HL-60/S4 treated with phorbol 12-myristate 13-acetate at 8.2 ng/mL for 4 days and 3 days (cell line): ENCODE data around the gene SRR.

Experiments used
- in situ Hi-C: fragments of 300-500 bp; cut with MboI; formaldehyde crosslinking; loops from 2 replicates; pipeline ENCODE4 v1.15.0; 2022; ENCODE audit warnings: low sequenced_read_pairs

Gene SRR

DNA sequence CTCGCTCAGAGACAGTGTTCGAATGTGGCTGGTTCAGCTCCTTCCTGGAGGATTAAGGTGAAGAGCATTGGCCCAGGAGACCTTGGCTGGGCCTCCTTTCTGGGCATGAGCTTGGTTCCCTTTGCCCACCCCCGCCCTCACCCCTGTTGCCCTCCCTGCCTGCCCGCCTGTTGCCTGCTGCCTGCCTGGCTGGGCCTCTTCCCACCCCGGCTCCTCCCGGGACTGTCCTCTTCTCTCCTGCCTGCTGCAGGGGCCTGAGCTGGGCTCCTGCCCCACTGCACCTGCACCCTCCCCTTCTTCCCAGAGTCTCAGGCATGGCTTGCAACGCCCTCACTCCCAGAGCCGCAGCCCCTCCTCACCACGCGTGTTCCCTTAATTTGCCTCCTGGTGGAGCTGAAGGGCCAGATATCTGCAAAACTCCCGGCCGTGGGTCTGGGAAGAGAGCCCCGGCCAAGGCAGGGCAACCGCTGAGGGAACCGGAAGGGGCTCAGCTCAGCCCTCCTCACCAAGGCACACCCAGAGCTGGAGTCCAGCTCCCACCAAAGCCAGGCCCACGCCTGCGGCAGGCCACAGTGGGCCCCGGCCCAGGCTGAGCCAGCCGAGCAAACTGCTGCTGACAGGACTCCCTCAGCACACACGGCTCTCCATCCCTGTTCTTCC, 65.9 kb downstream of the SRR start:
- in situ Hi-C loops: loop anchor here (10.0 kb wide), 1 partner anchor 55 kb away; no protein-coding TSS in a partner anchor

DNA sequence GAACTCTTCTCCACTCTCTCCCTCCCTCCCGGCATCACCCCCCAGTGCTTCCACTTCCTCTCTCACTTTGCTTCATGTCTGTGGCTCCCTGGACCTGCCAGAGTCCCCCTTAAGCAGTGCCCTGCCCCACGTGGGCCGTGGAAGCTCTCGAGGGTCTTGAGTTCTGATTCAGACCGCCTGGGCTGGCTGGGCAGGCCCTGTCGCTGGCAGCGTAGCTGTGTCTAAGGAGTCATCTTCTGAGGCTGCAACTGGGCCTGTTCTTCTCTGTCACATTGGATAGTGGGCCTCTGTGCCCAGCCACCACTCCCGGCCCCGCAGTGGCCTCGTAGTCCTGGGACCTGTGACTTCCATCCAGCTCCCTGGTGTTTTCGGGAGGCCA, 66.5 kb downstream of the SRR start:
- in situ Hi-C loops: loop anchor here (10.0 kb wide), 1 partner anchor 55 kb away; no protein-coding TSS in a partner anchor

DNA sequence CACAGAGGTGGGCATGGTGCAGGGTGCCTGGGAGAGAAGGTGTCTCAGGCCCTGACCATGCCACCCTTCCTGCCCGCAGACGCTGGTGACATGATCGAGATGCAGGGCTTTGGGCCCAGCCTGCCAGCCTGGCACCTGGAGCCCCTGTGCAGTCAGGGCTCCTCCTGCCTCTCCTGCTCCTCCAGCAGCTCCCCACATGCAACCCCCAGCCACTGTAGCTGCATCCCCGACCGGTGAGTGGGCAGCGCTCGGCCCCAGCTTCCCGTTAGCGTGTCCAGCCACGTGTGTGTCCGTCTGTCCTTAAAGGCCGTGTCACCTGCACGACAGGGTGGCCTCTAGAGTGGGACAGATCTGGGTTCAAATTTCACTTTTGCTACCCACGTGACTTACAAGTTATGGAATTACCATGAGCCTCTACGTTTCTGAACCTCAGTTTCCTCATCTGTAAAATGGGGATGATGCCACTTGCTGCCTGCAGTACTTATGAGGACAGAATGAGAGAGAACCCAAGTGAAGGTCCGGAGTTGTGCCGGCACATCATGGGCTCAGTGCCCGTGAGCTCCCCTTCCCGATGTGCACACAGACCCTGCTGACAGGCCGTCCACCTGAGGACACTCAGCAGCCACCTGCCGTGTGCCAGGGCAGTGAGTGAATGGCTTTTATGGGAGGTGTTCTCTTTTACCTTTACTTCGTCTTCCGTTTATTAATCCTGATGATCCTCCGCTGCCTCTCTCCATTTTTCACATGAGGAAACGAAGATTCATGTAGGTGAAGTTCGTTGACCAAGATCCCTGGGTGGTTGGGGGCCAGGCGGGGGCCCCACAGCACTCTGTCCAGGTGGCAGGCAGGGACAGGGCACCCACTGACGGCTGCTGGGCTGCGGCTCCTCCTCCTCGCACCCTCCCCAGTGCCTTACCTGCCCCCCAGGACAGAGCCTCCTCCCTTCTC, 67.7 kb downstream of the SRR start:
- in situ Hi-C loops: loop anchor here (10.0 kb wide), 1 partner anchor 53 kb away; no protein-coding TSS in a partner anchor

DNA sequence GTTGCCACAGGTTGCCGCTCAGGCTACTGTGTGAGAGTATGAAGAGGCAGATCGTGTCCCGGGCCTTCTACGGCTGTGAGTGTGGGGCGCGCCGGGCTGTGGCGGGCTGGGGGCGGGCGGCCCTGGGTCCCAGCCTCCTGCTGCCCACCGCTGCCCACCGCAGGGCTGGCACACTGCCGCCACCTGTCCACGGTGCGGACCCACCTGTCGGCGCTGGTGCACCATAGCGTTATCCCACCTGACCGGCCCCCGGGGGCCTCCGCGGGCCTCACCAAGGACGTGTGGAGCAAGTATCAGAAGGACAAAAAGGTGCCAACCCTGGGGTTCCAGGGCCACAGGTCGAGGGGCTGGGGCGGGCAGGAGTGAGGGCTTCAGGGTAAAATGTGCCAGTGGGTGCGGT, 68.4 kb downstream of the SRR start:
- in situ Hi-C loops: loop anchor here (10.0 kb wide), 1 partner anchor 53 kb away; no protein-coding TSS in a partner anchor

DNA sequence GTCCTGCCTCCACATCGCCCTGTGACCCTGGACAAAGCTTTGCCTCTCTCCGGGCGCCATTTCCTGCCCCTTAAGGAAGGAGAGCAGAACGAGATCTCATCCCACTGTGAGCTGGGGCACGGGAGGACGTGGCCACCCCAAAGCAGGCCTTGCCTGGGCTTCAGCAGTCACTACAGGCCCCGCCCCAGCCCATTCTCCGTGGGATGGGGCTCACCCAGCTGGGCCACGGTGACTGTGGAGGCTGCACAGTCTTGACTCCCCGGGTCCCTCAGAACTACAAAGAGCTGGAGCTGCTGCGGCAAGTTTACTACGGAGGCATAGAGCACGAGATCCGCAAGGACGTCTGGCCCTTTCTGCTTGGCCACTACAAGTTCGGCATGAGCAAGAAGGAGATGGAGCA, 68.9 kb downstream of the SRR start:
- in situ Hi-C loops: loop anchor here (10.0 kb wide), 1 partner anchor 52 kb away; no protein-coding TSS in a partner anchor

DNA sequence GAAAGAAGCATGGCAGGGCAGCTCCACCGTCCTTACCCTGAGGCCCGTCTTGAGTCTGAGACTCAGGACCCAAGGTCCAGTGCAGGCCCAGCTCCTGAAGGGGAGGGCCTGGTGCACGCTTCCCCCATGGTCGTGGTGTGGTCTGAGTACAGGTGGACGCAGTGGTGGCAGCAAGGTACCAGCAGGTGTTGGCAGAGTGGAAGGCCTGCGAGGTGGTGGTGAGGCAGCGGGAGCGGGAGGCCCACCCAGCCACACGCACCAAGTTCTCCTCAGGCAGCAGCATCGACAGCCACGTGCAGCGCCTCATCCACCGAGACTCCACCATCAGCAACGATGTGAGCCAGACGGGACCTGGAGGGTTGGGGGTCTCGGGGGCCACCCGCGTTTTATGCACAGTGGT, 69.4 kb downstream of the SRR start:
- in situ Hi-C loops: loop anchor here (10.0 kb wide), 1 partner anchor 52 kb away; no protein-coding TSS in a partner anchor
